SK-N-SH (cell line): ENCODE results near the gene TUBGCP2. TPM values are rescaled to one million over a fixed set of nuclear protein-coding genes. Genes with fewer than 3 reads are reported as not detected.

ENCODE experiments used
- CTCF ChIA-PET: fragments of 300-600, 350-600 bp; formaldehyde crosslinking; extraction: SDS; loops from one replicate; lab custom pipeline; 2021; lab: Yijun Ruan, JAX
- POLR2A ChIA-PET: fragments of 350-600 bp; sonication (Branson Sonifier 250); formaldehyde crosslinking; extraction: SDS; loops from one replicate; lab custom pipeline; 2020; ENCODE audit warnings: antibody characterized with exemption, inconsistent platforms; lab: Yijun Ruan, JAX
- DNase-seq: peaks from one replicate; pipeline ENCODE4 v3.0.0; 2012
- H2AFZ ChIP-seq: fragments of 200-600 bp; sonication (generic); 2 replicates; pipeline ENCODE4 v1.8.1; 2016; ENCODE audit warnings: antibody characterized with exemption, mild to moderate bottlenecking, low read depth
- H3F3A ChIP-seq: fragments of 200-600 bp; sonication (generic); replicated peaks from 2 replicates; pipeline ENCODE3; 2016; ENCODE audit warnings: antibody characterized with exemption, mild to moderate bottlenecking; ENCODE audit not compliant: insufficient read depth
- H3K27ac ChIP-seq, 2 experiments: fragments of 200-500 bp in 1 of 2; fragments of 200-600 bp in 1 of 2; sonication (Bioruptor generic) in 1 of 2; sonication (generic), shearing (Covaris generic) in 1 of 2; 2 replicates each; pipeline versions ENCODE4 v1.5.1 to v1.6.1; 2014 to 2016; ENCODE audit warnings: low read depth in 2 of 2, inconsistent platforms in 1 of 2, low read length in 1 of 2, mild to moderate bottlenecking in 1 of 2, mixed read lengths in 1 of 2
- H3K27me3 ChIP-seq: fragments of 200-600 bp; sonication (generic), shearing (Covaris generic); 2 replicates; pipeline ENCODE4 v1.6.1; 2016; ENCODE audit warnings: mixed run types; ENCODE audit not compliant: insufficient read depth
- H3K36me3 ChIP-seq, 2 experiments: fragments of 200-500 bp in 1 of 2; fragments of 200-600 bp in 1 of 2; sonication (Bioruptor generic) in 1 of 2; sonication (generic) in 1 of 2; replicated peaks in 1 of 2; 2 replicates each; pipeline versions ENCODE3 to v1.5.1; 2014 to 2016; ENCODE audit warnings: low read length in 1 of 2, mild to moderate bottlenecking in 1 of 2; ENCODE audit not compliant: insufficient read depth in 2 of 2, control insufficient read depth in 1 of 2
- H3K4me1 ChIP-seq, 2 experiments: fragments of 200-500 bp in 1 of 2; fragments of 200-600 bp in 1 of 2; sonication (Bioruptor generic) in 1 of 2; sonication (generic), shearing (Covaris generic) in 1 of 2; 2 replicates each; pipeline versions ENCODE4 v1.5.1 to v1.6.1; 2014 to 2016; ENCODE audit warnings: low read depth in 1 of 2, low read length in 1 of 2, mixed run types in 1 of 2; ENCODE audit not compliant: insufficient read depth in 2 of 2, control insufficient read depth in 1 of 2
- H3K4me2 ChIP-seq: fragments of 200-600 bp; sonication (generic), shearing (Covaris generic); 2 replicates; pipeline ENCODE4 v1.6.1; 2017; ENCODE audit warnings: mixed run types
- H3K4me3 ChIP-seq, 2 experiments: fragments of 200-500 bp in 1 of 2; fragments of 200-600 bp in 1 of 2; sonication (Bioruptor generic) in 1 of 2; sonication (generic), shearing (Covaris generic) in 1 of 2; 2 replicates each; pipeline versions ENCODE4 v1.5.1 to v1.8.1; 2014 to 2016; ENCODE audit warnings: low read depth in 2 of 2, inconsistent platforms in 1 of 2, low read length in 1 of 2, mild to moderate bottlenecking in 1 of 2, mixed read lengths in 1 of 2, moderate library complexity in 1 of 2
- H3K79me2 ChIP-seq: fragments of 200-600 bp; sonication (generic); 2 replicates; pipeline ENCODE4 v1.8.1; 2017; ENCODE audit warnings: mild to moderate bottlenecking; ENCODE audit not compliant: insufficient read depth
- H3K9ac ChIP-seq: fragments of 200-600 bp; sonication (generic); 2 replicates; pipeline ENCODE4 v1.6.1; 2017; ENCODE audit warnings: mixed run types
- H3K9me2 ChIP-seq: fragments of 200-600 bp; sonication (generic); 2 replicates; pipeline ENCODE4 v1.6.1; 2017; ENCODE audit warnings: mixed run types
- H3K9me3 ChIP-seq: fragments of 200-600 bp; sonication (generic); 2 replicates; pipeline ENCODE4 v1.6.1; 2017; ENCODE audit warnings: mixed run types, mild to moderate bottlenecking, moderate library complexity
- H4K20me1 ChIP-seq: fragments of 200-600 bp; sonication (generic); 2 replicates; pipeline ENCODE4 v1.6.1; 2017; ENCODE audit warnings: mild to moderate bottlenecking, mixed run types; ENCODE audit not compliant: insufficient read depth
- FOXM1 ChIP-seq: IDR thresholded peaks from 2 replicates; pipeline ENCODE4 v1.4.0; 2012; ENCODE audit warnings: low read depth, mild to moderate bottlenecking
- GABPA ChIP-seq: IDR thresholded peaks from 2 replicates; pipeline ENCODE4 v1.4.0; 2012; ENCODE audit warnings: low read depth, mild to moderate bottlenecking
- GATA2 ChIP-seq: sonication (generic); formaldehyde crosslinking; IDR thresholded peaks from 2 replicates; pipeline ENCODE4 v1.5.0; 2020; ENCODE audit warnings: mild to moderate bottlenecking, missing genetic modification reagents
- IRF3 ChIP-seq: fragments of 150-350 bp; IDR thresholded peaks from 2 replicates; pipeline ENCODE4 v1.6.1; 2016; ENCODE audit warnings: mild to moderate bottlenecking, low read depth, low read length
- NFIC ChIP-seq: IDR thresholded peaks from 2 replicates; pipeline ENCODE4 v1.4.0; 2012; ENCODE audit warnings: borderline replicate concordance
- PBX3 ChIP-seq: IDR thresholded peaks from 2 replicates; pipeline ENCODE4; 2012
- SMC3 ChIP-seq: IDR thresholded peaks from 2 replicates; pipeline ENCODE4 v1.6.1; 2012; ENCODE audit warnings: low read depth, low read length, improper control_type of control experiment
- TCF12 ChIP-seq: IDR thresholded peaks from 2 replicates; pipeline ENCODE4 v1.4.0; 2012
- WGBS: methylation state at CpG from one replicate; pipeline ENCODE4 v1.1.6; 2017; ENCODE audit warnings: low lambda C conversion rate; 5-methylcytosine and 5-hydroxymethylcytosine counted together
- polyA plus RNA-seq, 3 experiments: library from polyadenylated mRNA; depleted of rRNA; stranded (reverse); fragments of >200 nt; gene quantifications; 2 replicates each; pipeline ENCODE4 v1.2.3, GENCODE V29; 2012
- TF ChIP-seq, protein P1 (sequence below): IDR thresholded peaks from 2 replicates; pipeline ENCODE4 v1.4.0; 2012; ENCODE audit warnings: low read depth

Gene TUBGCP2
- polyA plus RNA-seq, 1 of the 3 experiments (the other 2 are of a cell fraction) = 49.1 TPM

DNA sequence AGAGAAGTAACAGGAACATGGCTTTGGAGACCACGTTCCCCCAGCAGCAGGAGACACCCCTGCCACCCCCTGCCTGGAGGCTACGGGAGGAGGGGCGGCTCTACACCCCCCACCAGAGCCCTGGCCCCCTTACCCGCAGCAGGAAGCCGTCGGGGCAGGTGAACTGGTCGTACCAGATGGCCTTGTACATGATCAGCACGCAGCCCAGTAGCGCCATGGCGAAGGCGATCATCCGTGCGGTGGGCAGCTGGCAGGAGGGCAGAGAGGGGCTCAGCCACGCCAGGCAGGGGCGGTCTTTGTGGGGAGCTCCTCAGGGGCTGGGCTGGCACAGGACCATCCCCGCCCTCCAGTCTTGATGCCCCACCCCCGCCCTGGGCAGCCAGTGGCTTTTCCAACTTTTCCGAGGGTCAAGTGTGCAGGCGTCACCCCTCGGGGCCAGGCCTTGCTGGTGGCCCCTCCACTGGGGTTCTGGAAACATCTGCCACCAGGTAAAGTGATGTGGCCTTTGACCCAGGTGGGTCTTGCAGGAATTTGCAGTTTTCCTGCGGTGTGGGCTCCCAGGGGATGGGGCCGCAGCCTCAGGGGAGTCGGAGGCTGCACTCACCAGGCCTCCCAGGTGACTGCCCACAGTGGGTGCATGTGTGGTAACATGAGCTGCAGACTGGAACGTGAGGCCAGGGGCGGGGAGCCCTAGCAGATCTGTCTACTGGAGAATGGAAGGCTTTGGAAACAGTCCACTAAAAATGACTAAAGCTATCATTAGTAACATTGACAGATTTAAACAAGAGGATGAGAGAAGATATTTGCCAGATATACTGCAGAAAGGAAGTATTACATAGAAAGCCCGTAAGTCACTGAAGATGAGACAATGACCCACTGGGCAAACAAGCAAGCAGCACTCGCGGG lies 18.3 kb upstream of the TUBGCP2 start:
- Histone ChIP-seq H3K9me3 (no peaks in the 10 kb centered on the region), H3F3A (peaks cover 7% of the 10 kb centered on the region), H3K27ac (peak overlapping the region in 1 of 2 experiments; percentile 5; a peak in 1 of 4 replicates), H3K9me2 (no peaks in the 10 kb centered on the region)
- 58% methylated on average over 11 of the region's 28 CpGs for WGBS
- TF ChIP-seq FOXM1 (no peak), NFIC (peak; percentile 37; the same call in 1 of the 2 replicates), TCF12 (peak; percentile 80), IRF3 (no peak), PBX3 (peak; percentile 79)
- TF ChIP-seq, protein P1, sequence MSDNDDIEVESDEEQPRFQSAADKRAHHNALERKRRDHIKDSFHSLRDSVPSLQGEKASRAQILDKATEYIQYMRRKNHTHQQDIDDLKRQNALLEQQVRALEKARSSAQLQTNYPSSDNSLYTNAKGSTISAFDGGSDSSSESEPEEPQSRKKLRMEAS = no peak
- TF ChIP-seq, all 33 proteins: peak for 3
- peaks cover 13% of the 10 kb centered on the region for H3K27me3 ChIP-seq
- DNase-seq = no peak
- H3K4me1 ChIP-seq = peaks cover 7 to 34% of the 10 kb centered on the region in 2 experiments; a peak in 2 of 4 replicates
- H3K79me2 ChIP-seq = no peaks in the 10 kb centered on the region
- no peak overlapping the region for H3K4me2 ChIP-seq
- H4K20me1 ChIP-seq = no peaks in the 10 kb centered on the region
- H2AFZ ChIP-seq = no peak overlapping the region
- CTCF ChIA-PET = interaction anchor here (0.6 to 4.7 kb wide), 5 partner anchors 9 to 49 kb away, joined by 3 to 73 read pairs (median 3); partner anchors contain the start of genes FUOM, TUBGCP2 and ZNF511
- no peak overlapping the region for H3K9ac ChIP-seq
- H3K4me3 ChIP-seq = no peak overlapping the region; a peak in 1 of 4 replicates
- H3K36me3 ChIP-seq = no peaks in the 10 kb centered on the region
- POLR2A ChIA-PET = interaction anchor here (1.4 kb wide), 1 partner anchor 34 kb away, joined by 4 read pairs; no protein-coding TSS in a partner anchor

DNA sequence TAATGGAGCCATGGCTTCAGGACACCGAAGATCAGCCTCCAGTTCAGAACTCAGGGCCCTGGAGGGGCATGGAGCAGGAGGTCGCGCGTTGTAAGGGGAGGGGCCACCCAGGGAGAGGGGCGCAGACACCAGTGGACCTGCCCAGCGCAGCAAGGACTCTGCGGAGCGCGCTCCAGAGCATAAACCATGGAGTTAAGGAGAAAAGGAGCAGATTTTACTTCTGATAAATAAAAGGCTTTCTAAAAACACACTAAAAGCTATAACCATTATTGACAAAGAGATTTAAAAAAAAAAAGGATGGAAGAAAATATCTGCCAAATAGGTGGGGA lies 17.5 kb upstream of the TUBGCP2 start:
- ChIA-PET POLR2A (no interaction called here), CTCF (interaction anchor here (0.6 to 4.7 kb wide), 2 partner anchors 19 to 33 kb away, joined by 3 to 73 read pairs; partner anchors contain the start of gene FUOM)

More for the DNA sequence above, 17.5 kb upstream of the TUBGCP2 start:
- Histone ChIP-seq H3K79me2 (no peaks in the 10 kb centered on the region), H3K4me3 (peak overlapping the region; percentile 59 to 64), H3K9me3 (no peaks in the 10 kb centered on the region), H3K4me2 (peak overlapping the region; percentile 73), H3K4me1 (peaks cover 7 to 34% of the 10 kb centered on the region in 2 experiments; a peak in 2 of 4 replicates), H3K9me2 (no peaks in the 10 kb centered on the region), H3K9ac (peak overlapping the region; percentile 49; the same call in 1 of the 2 replicates), H3F3A (peaks cover 7% of the 10 kb centered on the region), H4K20me1 (no peaks in the 10 kb centered on the region), H3K27me3 (peaks cover 5% of the 10 kb centered on the region; the same call in 1 of the 2 replicates), H3K27ac (peak overlapping the region in 1 of 2 experiments; percentile 93; a peak in 2 of 4 replicates), H2AFZ (peak overlapping the region; percentile 76; the same call in 1 of the 2 replicates), H3K36me3 (no peaks in the 10 kb centered on the region)
- WGBS = 52% methylated on average over 9 of the region's 9 CpGs
- no peak for DNase-seq
- TF ChIP-seq GATA2 (CRISPR knock-in tag) = no peak
- no peak for TF ChIP-seq GABPA
- TF ChIP-seq SMC3 = no peak
- no peak for TF ChIP-seq IRF3
